ENCODE data around the gene ANKRD9. TPM values are rescaled to one million over a fixed set of nuclear protein-coding genes. Genes with fewer than 3 reads are reported as not detected.

The ANKRD9 gene
- total and polyA plus RNA-seq, 9 of the 15 experiments (the other 6 are each of a cell fraction or from before 2014, with no cell fraction given) = 0.04 to 32.9 (median 5.3) TPM

DNA sequence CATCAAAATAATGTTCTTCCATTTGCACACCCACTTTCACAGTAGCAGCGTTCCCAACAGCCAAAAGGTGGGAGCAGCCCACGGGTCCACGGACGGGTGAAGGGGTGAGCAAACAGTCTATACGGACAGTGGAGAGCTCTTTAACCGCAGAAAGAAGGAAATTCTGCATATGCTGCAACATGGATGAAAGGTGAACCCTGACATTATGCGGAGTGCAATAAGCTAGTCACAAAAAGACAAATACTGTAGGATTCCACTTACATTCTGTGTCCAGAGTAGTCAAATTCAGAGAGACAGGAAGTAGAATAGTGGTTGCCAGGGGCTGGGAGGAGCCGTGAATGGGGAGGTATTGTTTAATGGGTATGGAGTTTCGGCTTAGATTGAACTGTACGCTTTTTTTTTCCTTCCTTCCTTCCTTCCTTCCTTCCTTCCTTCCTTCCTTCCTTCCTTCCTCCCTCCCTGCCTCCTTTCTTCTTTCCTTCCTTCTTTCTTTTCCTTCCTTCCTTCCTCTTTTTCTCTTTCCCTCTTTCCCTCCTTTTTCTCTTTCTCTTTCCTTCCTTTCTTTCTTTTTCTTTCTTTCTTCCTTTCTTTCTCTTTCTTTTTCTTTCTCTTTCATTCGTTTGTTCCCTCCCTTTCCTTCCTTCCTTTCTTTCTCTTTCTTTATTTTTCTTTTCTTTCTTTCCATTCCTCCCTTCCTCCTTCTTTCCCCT, 15.8 kb upstream of the ANKRD9 start (continued):
- TF ChIP-seq, protein P1, sequence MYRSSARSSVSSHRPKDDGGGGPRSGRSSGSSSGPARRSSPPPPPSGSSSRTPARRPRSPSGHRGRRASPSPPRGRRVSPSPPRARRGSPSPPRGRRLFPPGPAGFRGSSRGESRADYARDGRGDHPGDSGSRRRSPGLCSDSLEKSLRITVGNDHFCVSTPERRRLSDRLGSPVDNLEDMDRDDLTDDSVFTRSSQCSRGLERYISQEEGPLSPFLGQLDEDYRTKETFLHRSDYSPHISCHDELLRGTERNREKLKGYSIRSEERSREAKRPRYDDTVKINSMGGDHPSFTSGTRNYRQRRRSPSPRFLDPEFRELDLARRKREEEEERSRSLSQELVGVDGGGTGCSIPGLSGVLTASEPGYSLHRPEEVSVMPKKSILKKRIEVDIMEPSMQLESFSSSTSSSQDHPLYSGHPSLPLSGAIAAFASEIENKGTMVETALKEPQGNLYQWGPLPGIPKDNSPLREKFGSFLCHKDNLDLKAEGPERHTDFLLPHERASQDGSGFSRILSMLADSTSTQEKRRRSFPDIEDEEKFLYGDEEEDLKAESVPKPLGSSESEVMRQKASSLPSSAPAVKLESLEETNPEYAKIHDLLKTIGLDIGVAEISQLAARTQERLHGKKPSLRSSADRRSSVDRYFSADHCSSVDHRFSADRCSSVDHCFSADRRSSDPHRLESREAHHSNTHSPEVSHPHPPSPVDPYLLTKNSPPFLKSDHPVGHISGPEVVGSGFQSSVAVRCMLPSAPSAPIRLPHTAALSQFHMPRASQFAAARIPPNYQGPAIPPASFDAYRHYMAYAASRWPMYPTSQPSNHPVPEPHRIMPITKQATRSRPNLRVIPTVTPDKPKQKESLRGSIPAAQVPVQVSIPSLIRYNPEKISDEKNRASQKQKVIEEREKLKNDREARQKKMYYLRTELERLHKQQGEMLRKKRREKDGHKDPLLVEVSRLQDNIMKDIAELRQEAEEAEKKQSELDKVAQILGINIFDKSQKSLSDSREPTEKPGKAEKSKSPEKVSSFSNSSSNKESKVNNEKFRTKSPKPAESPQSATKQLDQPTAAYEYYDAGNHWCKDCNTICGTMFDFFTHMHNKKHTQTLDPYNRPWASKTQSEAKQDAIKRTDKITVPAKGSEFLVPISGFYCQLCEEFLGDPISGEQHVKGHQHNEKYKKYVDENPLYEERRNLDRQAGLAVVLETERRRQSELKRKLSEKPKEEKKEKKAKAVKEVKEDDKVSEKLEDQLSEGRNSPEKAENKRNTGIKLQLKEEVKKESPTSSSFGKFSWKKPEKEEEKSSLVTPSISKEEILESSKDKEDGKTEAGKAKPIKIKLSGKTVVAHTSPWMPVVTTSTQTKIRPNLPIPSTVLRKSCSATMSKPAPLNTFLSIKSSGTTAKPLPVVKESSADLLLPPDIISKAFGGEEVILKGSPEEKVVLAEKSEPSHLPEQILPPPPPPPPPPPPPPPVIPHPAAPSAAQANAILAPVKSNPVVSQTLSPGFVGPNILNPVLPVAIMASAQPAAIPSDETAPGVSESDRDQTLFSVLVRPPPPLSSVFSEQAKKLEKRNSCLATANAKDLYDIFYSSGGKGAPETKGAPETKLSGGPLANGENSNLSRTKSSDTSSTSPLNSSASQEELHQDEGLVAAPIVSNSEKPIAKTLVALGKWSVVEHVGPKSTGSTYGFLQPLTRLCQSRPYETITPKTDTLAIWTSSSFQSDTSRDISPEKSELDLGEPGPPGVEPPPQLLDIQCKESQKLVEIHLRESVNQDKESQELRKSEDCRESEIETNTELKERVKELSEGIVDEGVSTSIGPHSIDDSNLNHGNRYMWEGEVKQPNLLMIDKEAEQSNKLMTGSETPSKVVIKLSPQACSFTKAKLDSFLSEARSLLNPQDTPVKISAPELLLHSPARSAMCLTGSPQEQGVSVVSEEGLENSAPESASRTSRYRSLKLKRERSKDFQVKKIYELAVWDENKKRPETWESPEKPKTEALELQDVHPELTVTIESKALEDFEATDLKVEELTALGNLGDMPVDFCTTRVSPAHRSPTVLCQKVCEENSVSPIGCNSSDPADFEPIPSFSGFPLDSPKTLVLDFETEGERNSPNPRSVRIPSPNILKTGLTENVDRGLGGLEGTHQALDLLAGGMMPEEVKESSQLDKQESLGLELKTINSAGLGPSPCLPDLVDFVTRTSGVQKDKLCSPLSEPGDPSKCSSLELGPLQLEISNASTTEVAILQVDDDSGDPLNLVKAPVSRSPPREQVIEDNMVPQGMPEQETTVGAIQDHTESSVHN (IDR thresholded peaks at IDR 0.05; ENCODE audit: borderline replicate concordance in 1 of 2, low read depth in 1 of 2) = no peak
- TF ChIP-seq ZNF79 (CRISPR knock-in tag; IDR thresholded peaks at IDR 0.05; ENCODE audit: low read depth) = no peak
- TF ChIP-seq TAF7 (tag; IDR thresholded peaks at IDR 0.05) = no peak
- no peak; the same call in 1 of the 2 replicates for TF ChIP-seq POLR2A (conservative IDR thresholded peaks at IDR 0.05)
- TF ChIP-seq ARID1B (IDR thresholded peaks at IDR 0.05) = peak; percentile 43
- no peak for TF ChIP-seq ZNF239 (CRISPR knock-in tag; IDR thresholded peaks at IDR 0.05)
- TF ChIP-seq, protein P2, sequence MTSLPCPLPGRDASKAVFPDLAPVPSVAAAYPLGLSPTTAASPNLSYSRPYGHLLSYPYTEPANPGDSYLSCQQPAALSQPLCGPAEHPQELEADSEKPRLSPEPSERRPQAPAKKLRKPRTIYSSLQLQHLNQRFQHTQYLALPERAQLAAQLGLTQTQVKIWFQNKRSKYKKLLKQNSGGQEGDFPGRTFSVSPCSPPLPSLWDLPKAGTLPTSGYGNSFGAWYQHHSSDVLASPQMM (CRISPR knock-in tag; IDR thresholded peaks at IDR 0.05) = no peak
- no peak for TF ChIP-seq CBX1 (IDR thresholded peaks at IDR 0.05; ENCODE audit: low read depth)
- TF ChIP-seq, protein P3, sequence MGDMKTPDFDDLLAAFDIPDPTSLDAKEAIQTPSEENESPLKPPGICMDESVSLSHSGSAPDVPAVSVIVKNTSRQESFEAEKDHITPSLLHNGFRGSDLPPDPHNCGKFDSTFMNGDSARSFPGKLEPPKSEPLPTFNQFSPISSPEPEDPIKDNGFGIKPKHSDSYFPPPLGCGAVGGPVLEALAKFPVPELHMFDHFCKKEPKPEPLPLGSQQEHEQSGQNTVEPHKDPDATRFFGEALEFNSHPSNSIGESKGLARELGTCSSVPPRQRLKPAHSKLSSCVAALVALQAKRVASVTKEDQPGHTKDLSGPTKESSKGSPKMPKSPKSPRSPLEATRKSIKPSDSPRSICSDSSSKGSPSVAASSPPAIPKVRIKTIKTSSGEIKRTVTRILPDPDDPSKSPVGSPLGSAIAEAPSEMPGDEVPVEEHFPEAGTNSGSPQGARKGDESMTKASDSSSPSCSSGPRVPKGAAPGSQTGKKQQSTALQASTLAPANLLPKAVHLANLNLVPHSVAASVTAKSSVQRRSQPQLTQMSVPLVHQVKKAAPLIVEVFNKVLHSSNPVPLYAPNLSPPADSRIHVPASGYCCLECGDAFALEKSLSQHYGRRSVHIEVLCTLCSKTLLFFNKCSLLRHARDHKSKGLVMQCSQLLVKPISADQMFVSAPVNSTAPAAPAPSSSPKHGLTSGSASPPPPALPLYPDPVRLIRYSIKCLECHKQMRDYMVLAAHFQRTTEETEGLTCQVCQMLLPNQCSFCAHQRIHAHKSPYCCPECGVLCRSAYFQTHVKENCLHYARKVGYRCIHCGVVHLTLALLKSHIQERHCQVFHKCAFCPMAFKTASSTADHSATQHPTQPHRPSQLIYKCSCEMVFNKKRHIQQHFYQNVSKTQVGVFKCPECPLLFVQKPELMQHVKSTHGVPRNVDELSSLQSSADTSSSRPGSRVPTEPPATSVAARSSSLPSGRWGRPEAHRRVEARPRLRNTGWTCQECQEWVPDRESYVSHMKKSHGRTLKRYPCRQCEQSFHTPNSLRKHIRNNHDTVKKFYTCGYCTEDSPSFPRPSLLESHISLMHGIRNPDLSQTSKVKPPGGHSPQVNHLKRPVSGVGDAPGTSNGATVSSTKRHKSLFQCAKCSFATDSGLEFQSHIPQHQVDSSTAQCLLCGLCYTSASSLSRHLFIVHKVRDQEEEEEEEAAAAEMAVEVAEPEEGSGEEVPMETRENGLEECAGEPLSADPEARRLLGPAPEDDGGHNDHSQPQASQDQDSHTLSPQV (IDR thresholded peaks at IDR 0.05) = no peak
- TF ChIP-seq HNRNPK (IDR thresholded peaks at IDR 0.05; ENCODE audit: low read depth, low read length, poor library complexity, severe bottlenecking) = no peak
- TF ChIP-seq FOXJ2 (tag; IDR thresholded peaks at IDR 0.05) = no peak
- TF ChIP-seq RFX5 (IDR thresholded peaks at IDR 0.05; ENCODE audit: low read depth, low read length) = no peak
- TF ChIP-seq CEBPG (CRISPR knock-in tag; IDR thresholded peaks at IDR 0.05) = peak; percentile 38; the same call in 1 of the 2 replicates
- no peak for TF ChIP-seq CEBPG (tag; conservative IDR thresholded peaks at IDR 0.05 in 1 of 2, IDR thresholded peaks at IDR 0.05 in 1 of 2)
- TF ChIP-seq WHSC1 (IDR thresholded peaks at IDR 0.05; ENCODE audit: low read length) = no peak
- TF ChIP-seq BRD4 (IDR thresholded peaks at IDR 0.05) = no peak
